BJ (cell line): ENCODE measurements around the gene ANOS1. TPM values are rescaled to one million over a fixed set of nuclear protein-coding genes. Genes with fewer than 3 reads are reported as not detected.

Experiments
- CTCF ChIA-PET: fragments of 350-600 bp; formaldehyde crosslinking; extraction: SDS; loops from one replicate; lab custom pipeline; 2021; ENCODE audit warnings: antibody characterized with exemption, inconsistent platforms; lab: Yijun Ruan, JAX
- POLR2A ChIA-PET: fragments of 300-600 bp; sonication (Branson Sonifier 250); formaldehyde crosslinking; extraction: SDS; loops from one replicate; lab custom pipeline; 2021; ENCODE audit warnings: antibody characterized with exemption; lab: Charles Lee
- DNase-seq: peaks from one replicate; pipeline ENCODE4 v3.0.0-alpha.2; 2011; ENCODE audit warnings: low read depth
- H3K27me3 ChIP-seq: 2 replicates; pipeline ENCODE4 v1.6.0; 2011; ENCODE audit warnings: low read length; ENCODE audit not compliant: control insufficient read depth, insufficient read depth
- H3K36me3 ChIP-seq: 2 replicates; pipeline ENCODE4 v1.5.1; 2011; ENCODE audit warnings: low read length; ENCODE audit not compliant: control insufficient read depth, insufficient read depth
- H3K4me3 ChIP-seq: 2 replicates; pipeline ENCODE4 v1.5.1; 2011; ENCODE audit warnings: low read depth, mild to moderate bottlenecking, control low read depth, low read length
- CTCF ChIP-seq: IDR thresholded peaks from 2 replicates; pipeline ENCODE4 v1.5.1; 2011; ENCODE audit warnings: low read depth, mild to moderate bottlenecking, control low read depth, inconsistent platforms, low read length, moderate library complexity; ENCODE audit not compliant: insufficient read depth
- polyA plus RNA-seq: library from polyadenylated mRNA; depleted of rRNA; stranded (reverse); fragments of >200 nt; gene quantifications from 2 replicates; pipeline ENCODE4 v1.2.3, GENCODE V29; 2011

Gene ANOS1
- polyA plus RNA-seq, 1 experiment: 0.74 TPM

- H3K27me3 ChIP-seq: no peaks in the 10 kb centered on the region
- DNase-seq: no peak
- POLR2A ChIA-PET: no interaction called here
- no peak for TF ChIP-seq CTCF
- H3K36me3 ChIP-seq: no peaks in the 10 kb centered on the region
- CTCF ChIA-PET: no interaction called here
- H3K4me3 ChIP-seq: no peak overlapping the region
Measured at GRCh38 chrX:8636497-8636896, 95.4 kb downstream of the ANOS1 start.

- H3K27me3 ChIP-seq: no peaks in the 10 kb centered on the region
- no peak overlapping the region for H3K4me3 ChIP-seq
- CTCF ChIA-PET: no interaction called here
- no peak for DNase-seq
- POLR2A ChIA-PET: no interaction called here
- no peak for TF ChIP-seq CTCF
- no peaks in the 10 kb centered on the region for H3K36me3 ChIP-seq
Measured at GRCh38 chrX:8635812-8636211, 96.1 kb downstream of the ANOS1 start.

- ChIA-PET POLR2A (no interaction called here), CTCF (no interaction called here)
- no peak overlapping the region for H3K4me3 ChIP-seq
- no peaks in the 10 kb centered on the region for H3K27me3 ChIP-seq
- no peak for DNase-seq
- H3K36me3 ChIP-seq: no peaks in the 10 kb centered on the region
- TF ChIP-seq CTCF: no peak
Measured at GRCh38 chrX:8632924-8633323, 99.0 kb downstream of the ANOS1 start.

- TF ChIP-seq CTCF: no peak
- Histone ChIP-seq H3K36me3 (no peaks in the 10 kb centered on the region), H3K27me3 (no peaks in the 10 kb centered on the region), H3K4me3 (no peak overlapping the region)
- ChIA-PET POLR2A (no interaction called here), CTCF (no interaction called here)
- no peak for DNase-seq
Measured at GRCh38 chrX:8629871-8630270, 102.1 kb downstream of the ANOS1 start.

- CTCF ChIA-PET: no interaction called here
- Histone ChIP-seq H3K27me3 (no peaks in the 10 kb centered on the region), H3K36me3 (no peaks in the 10 kb centered on the region), H3K4me3 (no peak overlapping the region)
- POLR2A ChIA-PET: no interaction called here
- no peak for DNase-seq
- no peak for TF ChIP-seq CTCF
Measured at GRCh38 chrX:8627796-8628195, 104.1 kb downstream of the ANOS1 start.
